ENCODE data around the gene ZNF846.

- TF ChIP-seq, protein P1, sequence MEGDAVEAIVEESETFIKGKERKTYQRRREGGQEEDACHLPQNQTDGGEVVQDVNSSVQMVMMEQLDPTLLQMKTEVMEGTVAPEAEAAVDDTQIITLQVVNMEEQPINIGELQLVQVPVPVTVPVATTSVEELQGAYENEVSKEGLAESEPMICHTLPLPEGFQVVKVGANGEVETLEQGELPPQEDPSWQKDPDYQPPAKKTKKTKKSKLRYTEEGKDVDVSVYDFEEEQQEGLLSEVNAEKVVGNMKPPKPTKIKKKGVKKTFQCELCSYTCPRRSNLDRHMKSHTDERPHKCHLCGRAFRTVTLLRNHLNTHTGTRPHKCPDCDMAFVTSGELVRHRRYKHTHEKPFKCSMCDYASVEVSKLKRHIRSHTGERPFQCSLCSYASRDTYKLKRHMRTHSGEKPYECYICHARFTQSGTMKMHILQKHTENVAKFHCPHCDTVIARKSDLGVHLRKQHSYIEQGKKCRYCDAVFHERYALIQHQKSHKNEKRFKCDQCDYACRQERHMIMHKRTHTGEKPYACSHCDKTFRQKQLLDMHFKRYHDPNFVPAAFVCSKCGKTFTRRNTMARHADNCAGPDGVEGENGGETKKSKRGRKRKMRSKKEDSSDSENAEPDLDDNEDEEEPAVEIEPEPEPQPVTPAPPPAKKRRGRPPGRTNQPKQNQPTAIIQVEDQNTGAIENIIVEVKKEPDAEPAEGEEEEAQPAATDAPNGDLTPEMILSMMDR (optimal IDR thresholded peaks at IDR 0.05 in 1 of 3, IDR thresholded peaks at IDR 0.05 in 1 of 3, conservative IDR thresholded peaks at IDR 0.05 in 1 of 3; ENCODE audit: extremely low read depth in 1 of 3, insufficient read depth in 2 of 3, low read length in 3 of 3) = no peak
- no peak for TF ChIP-seq EZH2 (IDR thresholded peaks at IDR 0.05; ENCODE audit: low read length)
Measured at GRCh38 chr19:9818175-9818733, 49.7 kb upstream of the ZNF846 start.
